Nephron progenitor cell (in vitro differentiated cells): ENCODE data around the gene DUSP15.
A peak's percentile ranks its signal among the peaks of the same experiment; 100 is the strongest.

ENCODE experiments used
- DNase-seq: peaks from one replicate; pipeline ENCODE4 v3.0.0; 2021
- H3K27ac Mint-ChIP-seq: 2 replicates; pipeline ENCODE4 v1.8.0; 2021; ENCODE audit warnings: mild to moderate bottlenecking, moderate library complexity, mixed read lengths
- H3K27me3 Mint-ChIP-seq: 2 replicates; pipeline ENCODE4 v1.8.0; 2021; ENCODE audit warnings: mild to moderate bottlenecking, low read depth, mixed read lengths; ENCODE audit not compliant: poor library complexity
- H3K36me3 Mint-ChIP-seq: 2 replicates; pipeline ENCODE4 v1.8.0; 2021; ENCODE audit warnings: low read depth, mixed read lengths
- H3K4me1 Mint-ChIP-seq: 2 replicates; pipeline ENCODE4 v1.8.0; 2021; ENCODE audit warnings: mixed read lengths
- H3K4me3 Mint-ChIP-seq: 2 replicates; pipeline ENCODE4 v1.8.0; 2021; ENCODE audit warnings: mild to moderate bottlenecking, moderate library complexity, mixed read lengths
- H3K9me3 Mint-ChIP-seq: 2 replicates; pipeline ENCODE4 v1.8.0; 2021; ENCODE audit warnings: mild to moderate bottlenecking, moderate library complexity, mixed read lengths
- TF ChIP-seq, protein P1 (sequence below): fragments of 200-600 bp; sonication (generic); IDR thresholded peaks from 2 replicates; pipeline ENCODE4 v1.5.0; 2021; ENCODE audit warnings: antibody characterized with exemption

The DUSP15 gene

DNA sequence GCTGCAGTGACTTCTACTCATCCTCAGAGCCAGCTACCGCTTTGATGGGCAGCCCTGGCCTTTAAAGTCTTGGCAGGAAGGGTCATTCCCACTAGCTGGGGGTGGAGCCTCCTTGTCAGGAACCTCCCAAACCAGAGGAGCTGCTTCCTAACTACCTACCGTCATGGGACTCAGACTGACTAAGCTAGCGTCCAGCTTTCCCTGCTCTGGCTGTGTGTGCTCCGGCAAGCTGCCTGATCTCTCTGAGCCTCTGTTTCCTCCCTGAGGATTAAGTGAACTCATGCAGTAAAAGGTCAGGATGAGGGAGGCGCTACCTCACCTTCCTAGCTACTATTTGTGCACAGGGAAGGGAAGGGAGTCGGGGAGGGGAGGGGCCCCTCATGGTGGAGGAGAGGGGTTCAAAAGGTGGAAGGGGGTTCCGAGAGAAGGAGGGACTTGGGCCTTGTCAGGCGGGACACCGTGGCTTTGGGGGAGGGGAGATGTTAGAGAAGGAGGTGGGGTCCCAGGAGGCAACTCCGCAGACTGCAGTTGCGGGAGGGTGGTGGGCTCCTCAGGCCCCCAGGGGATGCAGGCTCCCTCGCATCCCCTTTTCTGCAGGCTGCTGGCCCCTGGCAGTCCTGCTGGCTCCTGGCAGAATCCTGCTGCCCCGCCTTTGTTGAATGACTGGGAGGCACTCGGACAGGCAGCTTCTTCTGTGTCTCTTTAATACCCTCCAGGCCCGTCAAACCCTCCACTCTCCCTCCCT is 9.8 kb downstream of the DUSP15 start:
- Mint-ChIP-seq H3K9me3 (no peaks in the 10 kb centered on the region), H3K27ac (no peak overlapping the region), H3K4me1 (peaks cover 44% of the 10 kb centered on the region), H3K27me3 (no peaks in the 10 kb centered on the region), H3K4me3 (peak overlapping the region; percentile 82), H3K36me3 (no peaks in the 10 kb centered on the region)
- DNase-seq, result peak; percentile 39
- TF ChIP-seq, protein P1, sequence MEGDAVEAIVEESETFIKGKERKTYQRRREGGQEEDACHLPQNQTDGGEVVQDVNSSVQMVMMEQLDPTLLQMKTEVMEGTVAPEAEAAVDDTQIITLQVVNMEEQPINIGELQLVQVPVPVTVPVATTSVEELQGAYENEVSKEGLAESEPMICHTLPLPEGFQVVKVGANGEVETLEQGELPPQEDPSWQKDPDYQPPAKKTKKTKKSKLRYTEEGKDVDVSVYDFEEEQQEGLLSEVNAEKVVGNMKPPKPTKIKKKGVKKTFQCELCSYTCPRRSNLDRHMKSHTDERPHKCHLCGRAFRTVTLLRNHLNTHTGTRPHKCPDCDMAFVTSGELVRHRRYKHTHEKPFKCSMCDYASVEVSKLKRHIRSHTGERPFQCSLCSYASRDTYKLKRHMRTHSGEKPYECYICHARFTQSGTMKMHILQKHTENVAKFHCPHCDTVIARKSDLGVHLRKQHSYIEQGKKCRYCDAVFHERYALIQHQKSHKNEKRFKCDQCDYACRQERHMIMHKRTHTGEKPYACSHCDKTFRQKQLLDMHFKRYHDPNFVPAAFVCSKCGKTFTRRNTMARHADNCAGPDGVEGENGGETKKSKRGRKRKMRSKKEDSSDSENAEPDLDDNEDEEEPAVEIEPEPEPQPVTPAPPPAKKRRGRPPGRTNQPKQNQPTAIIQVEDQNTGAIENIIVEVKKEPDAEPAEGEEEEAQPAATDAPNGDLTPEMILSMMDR, result no peak

DNA sequence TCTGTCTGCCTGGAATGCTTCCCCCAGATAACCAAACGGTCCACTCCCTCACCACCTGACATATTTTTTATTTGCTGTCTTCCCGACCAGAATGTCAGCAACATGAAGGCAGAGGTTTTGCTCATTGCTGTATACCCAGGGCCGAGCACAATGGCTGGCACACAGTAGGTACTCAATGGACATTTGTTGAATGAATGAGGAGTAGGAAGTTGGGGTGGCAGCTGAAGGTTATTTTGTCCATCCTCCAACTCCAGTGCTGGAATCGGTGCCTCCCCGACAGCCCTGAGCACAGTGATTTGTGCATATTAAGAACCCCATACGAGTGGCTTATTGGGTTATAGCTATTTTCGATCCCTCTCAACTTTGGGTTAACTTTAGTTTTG is 10.3 kb downstream of the DUSP15 start:
- H3K4me1 Mint-ChIP-seq, result peaks cover 39% of the 10 kb centered on the region
- TF ChIP-seq, protein P1, result no peak
- no peak for DNase-seq
- H3K9me3 Mint-ChIP-seq, result no peaks in the 10 kb centered on the region
- H3K4me3 Mint-ChIP-seq, result peak overlapping the region; percentile 82
- H3K27me3 Mint-ChIP-seq, result no peaks in the 10 kb centered on the region
- no peaks in the 10 kb centered on the region for H3K36me3 Mint-ChIP-seq
- H3K27ac Mint-ChIP-seq, result no peak overlapping the region

DNA sequence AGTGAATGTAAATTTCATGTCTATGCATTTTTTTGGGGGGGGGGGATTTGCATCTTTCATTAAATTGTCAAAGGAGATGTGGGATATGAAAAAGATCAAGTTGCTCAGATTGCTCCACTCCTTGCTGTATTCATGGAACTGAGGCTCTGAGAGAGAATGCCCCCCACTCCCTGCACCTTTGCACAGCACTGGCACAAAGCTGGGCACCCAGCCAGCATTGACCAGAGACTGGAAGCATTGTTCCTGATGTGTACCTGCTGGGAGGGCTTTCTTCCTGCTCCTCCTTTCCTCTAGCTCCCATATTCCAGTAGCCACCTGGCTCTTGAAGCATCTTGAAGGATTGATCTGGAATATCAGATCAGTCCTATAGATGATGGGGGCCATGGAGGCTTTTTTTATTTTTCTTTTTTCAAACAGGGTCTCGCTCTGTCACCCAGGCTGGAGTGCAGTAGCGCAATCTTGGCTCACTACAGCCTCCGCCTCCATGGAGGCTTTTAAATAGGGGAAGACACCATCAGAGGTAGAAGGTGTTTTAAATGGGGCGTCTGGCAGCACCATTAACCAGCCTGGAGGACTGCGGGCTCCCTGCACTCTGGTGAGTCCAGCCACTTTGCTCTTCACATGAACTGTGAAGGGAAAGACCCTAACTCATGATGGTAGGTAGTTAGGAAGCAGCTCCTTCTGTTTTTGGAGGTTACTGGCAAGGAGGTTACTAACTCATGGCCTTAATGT is 10.9 kb downstream of the DUSP15 start:
- Mint-ChIP-seq H3K4me3 (peak overlapping the region; percentile 82), H3K4me1 (peaks cover 37% of the 10 kb centered on the region), H3K36me3 (no peaks in the 10 kb centered on the region), H3K27ac (no peak overlapping the region), H3K27me3 (no peaks in the 10 kb centered on the region), H3K9me3 (no peaks in the 10 kb centered on the region)
- TF ChIP-seq, protein P1, result no peak
- DNase-seq, result no peak

DNA sequence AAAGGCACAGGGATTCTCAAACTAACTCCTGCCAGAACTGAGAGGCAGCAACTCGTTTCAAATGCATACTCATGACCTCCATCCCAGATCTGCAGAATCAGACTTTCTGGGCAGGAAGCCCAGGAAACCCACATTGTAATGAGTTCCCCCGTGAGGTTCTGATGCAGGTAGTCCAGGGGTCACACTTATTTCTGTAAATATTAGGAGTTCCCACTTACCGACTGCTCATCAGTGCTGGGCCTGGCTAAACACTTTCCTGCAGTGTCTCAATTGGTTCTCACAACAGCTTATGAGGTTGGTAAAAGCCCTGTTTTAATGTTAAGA is 11.6 kb downstream of the DUSP15 start:
- H3K27ac Mint-ChIP-seq, result no peak overlapping the region
- peaks cover 32% of the 10 kb centered on the region for H3K4me1 Mint-ChIP-seq
- H3K9me3 Mint-ChIP-seq, result no peaks in the 10 kb centered on the region
- TF ChIP-seq, protein P1, result no peak
- no peaks in the 10 kb centered on the region for H3K27me3 Mint-ChIP-seq
- no peak for DNase-seq
- no peaks in the 10 kb centered on the region for H3K36me3 Mint-ChIP-seq
- H3K4me3 Mint-ChIP-seq, result no peak overlapping the region

DNA sequence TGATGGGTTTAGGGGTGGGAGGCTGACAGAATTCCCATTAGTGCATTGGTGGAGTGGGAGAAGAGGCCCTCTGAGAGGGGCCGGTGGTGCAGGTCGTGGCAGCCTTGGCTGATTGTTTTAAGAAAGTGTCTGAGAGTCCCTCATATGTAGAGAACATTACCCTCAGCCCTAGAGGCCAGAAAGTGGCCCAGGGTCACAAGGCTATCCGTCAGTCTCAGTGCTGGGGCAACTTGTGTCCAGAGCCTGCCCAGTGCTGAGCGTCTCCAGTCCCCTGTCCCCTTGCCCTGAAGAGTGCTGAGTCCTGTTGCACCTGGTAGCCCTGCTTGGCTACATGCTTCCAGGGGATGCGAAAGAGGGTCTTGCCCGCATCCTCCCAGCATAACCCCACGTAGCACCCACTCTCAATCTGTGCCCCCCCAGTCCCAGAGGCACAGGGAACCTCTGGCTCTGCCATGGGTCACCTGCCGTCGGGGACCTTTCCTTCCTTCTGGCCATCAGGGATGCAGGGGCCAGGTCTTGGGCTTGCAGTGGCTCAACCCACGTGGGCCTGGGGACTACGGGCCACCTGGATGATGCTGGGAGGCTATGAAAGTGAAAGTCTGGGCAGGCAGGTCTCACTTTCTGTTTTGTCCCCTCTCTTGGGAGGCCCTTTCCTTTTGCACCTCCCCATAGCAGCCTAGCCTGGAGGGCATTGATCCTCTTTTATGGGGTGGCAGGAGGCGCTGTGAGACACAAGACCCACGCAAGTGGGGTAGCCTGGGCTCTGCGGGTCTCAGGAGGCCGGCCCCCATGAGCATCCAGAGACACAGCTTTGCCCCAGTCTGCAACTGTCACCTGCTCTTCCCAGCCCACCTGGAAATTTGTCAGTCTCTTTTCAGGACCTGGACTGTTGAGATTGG is 12.2 kb downstream of the DUSP15 start:
- peaks cover 26% of the 10 kb centered on the region for H3K4me1 Mint-ChIP-seq
- TF ChIP-seq, protein P1, result no peak
- H3K27me3 Mint-ChIP-seq, result peaks cover under 1% of the 10 kb centered on the region
- H3K36me3 Mint-ChIP-seq, result no peaks in the 10 kb centered on the region
- no peaks in the 10 kb centered on the region for H3K9me3 Mint-ChIP-seq
- DNase-seq, result no peak
- H3K4me3 Mint-ChIP-seq, result no peak overlapping the region
- no peak overlapping the region for H3K27ac Mint-ChIP-seq
